GM19240 (cell line): Measurements from ENCODE around the gene ABCA13.

Experiments
- DNase-seq: peaks from one replicate; pipeline ENCODE4 v3.0.0; 2011; ENCODE audit warnings: low spot score; ENCODE audit not compliant: insufficient read length

The ABCA13 gene

GRCh38 chr7:48360574-48360973 is 189.3 kb downstream of the ABCA13 start:
- no peak for DNase-seq

- DNase-seq = no peak
Observed at GRCh38 chr7:48363174-48363573, 191.9 kb downstream of the ABCA13 start.

- no peak for DNase-seq
Observed at GRCh38 chr7:48365010-48365409, 193.8 kb downstream of the ABCA13 start.

- DNase-seq = no peak
Observed at GRCh38 chr7:48366096-48366495, 194.8 kb downstream of the ABCA13 start.

GRCh38 chr7:48376263-48376662 is 205.0 kb downstream of the ABCA13 start:
- no peak for DNase-seq

DNA sequence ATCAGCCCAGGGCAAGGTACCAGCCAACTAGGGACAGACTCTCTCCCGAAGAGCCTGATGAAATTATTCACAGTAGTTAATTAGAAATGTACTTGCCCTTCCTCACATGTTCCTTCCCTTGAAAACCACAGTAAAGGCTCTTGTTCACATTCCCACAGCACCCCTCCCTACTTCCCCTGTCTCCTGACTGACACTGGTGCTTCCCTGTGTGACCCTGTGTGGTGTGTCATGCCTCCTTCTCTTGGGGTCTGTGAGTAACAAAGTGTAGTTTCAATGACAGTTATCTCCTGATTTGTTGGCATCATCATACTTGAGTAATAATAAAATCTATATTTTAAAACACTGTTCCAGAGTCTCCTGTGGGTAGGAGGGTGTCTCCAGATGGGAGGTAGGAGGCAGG is 209.7 kb downstream of the ABCA13 start:
- DNase-seq = no peak

GRCh38 chr7:48381571-48381970 is 210.3 kb downstream of the ABCA13 start:
- DNase-seq = no peak

- DNase-seq = no peak
Observed at GRCh38 chr7:48384180-48384752, 213.0 kb downstream of the ABCA13 start.

- DNase-seq = no peak
Observed at GRCh38 chr7:48387932-48388331, 216.7 kb downstream of the ABCA13 start.

- no peak for DNase-seq
Observed at GRCh38 chr7:48388911-48389310, 217.7 kb downstream of the ABCA13 start.

GRCh38 chr7:48389977-48390376 is 218.7 kb downstream of the ABCA13 start:
- DNase-seq = no peak

DNA sequence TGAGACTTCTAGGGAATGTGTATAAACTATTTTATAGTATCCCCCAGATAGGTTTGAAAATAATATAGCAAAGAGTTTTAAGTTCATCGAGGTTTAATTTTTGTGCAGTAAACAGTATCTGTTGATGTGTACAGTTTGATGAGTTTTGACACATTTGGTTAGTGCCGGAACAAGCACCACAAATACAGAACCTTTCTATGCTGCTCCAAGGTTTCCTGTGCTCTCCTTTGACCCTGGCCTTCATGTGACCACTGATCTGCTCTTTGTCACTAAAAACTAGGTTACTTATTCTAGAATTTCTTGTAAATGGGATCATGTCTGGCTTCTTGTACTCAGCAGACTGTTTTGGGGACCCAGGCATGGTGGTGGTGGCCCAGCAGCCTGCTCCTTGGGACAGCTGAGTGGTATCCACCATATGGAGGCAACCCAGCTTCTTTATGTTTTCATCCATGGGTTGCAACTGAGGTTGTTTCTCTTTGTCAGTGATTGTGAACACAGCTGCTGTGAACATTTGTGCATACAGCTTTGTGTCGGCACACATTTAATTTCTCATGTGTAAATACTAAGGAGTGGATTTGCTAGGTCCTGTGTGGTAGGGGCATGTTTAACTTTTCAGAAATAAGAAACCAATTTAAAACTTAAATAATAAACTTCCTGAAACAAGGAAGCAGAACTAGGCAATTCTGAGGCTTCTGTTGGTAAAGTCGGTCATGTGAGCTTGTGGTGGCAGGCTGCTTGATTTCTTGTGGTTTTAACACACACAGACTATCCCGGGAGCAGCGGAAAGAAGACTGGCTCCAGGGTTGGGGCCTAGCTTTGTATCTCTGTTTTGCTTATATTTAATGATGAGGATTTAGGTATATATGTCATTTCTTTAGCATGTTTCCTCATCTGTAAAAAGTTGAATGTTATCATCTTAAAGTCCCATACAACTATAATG is 219.4 kb downstream of the ABCA13 start:
- DNase-seq = no peak

DNA sequence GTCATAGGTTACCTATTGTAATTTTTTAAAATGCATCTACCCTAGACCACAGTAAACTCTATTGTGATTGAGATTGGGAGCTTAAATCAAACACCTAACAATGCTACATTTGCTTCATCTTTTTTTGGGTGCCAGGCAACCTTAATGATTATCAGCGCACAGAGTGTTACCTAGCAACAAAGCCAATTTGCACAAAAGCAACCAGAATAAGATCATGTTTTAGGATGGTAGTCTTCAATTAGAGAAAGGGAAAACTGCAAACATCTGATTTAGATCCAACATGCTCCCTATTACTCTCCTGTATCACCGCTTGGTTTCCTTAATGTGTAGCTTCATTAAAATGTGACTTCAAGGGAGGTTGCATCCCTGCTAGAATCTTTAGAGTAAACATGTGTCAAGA is 226.9 kb downstream of the ABCA13 start:
- no peak for DNase-seq

DNA sequence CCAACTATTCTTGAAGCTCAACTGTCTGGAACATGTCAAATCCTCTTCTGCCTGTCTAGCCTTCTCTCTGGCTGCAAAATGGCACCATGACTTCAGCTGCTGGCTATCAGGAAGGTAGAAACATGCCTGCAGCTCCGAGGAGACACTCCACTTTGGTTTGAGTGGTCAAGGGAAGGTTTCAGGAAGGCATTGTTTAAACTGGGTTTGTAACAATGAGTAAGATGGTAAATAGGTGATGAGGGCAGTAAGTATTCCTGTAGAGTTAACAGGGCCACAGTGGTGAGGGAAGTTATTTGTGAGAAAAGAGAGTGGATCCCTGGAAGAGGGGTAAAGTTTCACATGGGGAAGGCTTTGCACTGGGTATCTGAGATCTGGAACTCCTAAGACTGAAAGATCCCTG is 231.5 kb downstream of the ABCA13 start:
- DNase-seq = no peak

GRCh38 chr7:48408731-48409130 is 237.5 kb downstream of the ABCA13 start:
- no peak for DNase-seq

DNA sequence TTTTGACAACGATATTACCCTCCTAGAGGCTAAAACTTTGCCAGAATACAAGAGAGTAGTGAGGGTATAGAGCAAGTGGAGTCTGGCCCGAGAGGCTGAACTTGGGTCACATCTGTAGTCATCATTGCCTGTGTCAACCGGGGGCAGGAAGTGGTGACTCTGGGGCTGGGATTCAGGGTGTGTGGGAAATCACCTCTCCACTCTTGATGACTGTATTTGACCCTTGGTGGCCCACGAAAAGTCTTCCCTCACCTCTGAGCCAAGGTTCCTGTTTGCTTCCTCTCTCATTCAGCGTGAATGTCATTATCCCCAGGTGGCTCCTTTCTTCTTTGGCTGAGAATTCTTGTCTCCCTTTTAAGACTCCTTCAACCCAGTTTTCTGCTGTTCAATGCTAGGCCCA is 240.4 kb downstream of the ABCA13 start:
- DNase-seq = no peak

- no peak for DNase-seq
Observed at GRCh38 chr7:48414011-48414732, 242.9 kb downstream of the ABCA13 start.

DNA sequence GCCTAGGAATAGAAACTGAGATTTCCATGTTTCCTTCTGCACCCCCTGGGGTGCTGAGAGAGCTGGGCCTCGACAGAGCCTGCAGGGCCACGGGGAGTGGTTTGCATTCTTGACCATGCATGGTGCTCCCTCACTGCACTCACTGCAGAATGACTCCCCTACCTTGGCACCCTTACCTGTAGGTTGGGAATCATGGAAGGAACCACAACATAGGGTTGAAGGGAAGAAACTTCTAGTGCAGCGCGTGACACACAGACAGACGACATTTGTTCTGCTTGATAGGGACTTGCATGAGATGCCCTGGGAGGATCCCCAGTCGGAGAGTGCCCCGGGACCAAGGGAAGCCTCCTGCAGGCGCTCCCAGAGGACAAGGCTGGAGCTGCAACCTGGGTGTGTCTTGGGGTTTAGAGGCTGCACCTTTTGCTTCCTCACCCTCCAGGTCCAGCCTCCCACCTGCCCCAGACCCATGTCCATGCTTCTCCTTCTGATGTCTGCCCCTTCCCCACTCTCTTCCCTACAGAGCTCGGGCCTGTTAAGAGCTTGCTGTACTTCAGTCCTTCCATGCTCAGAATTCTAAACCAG is 245.2 kb downstream of the ABCA13 start:
- DNase-seq = no peak

DNA sequence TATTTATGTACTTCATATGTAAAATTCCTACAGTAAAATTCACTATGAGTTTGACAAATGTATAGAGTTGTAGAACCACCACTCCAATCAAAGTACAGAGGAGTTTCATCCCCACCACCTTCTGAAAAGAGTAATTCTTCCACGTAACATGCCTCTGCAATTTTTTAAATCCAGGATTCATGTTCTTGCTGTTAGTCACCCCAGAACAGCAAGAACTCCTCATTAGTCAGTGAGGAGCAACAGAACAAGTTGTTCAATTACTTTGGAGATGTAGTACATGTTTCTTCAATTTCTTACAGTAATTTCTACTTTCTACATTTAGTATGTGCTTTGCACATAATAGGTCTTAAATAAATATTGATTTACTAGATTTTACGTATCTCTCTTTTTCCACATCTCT is 248.1 kb downstream of the ABCA13 start:
- no peak for DNase-seq

DNA sequence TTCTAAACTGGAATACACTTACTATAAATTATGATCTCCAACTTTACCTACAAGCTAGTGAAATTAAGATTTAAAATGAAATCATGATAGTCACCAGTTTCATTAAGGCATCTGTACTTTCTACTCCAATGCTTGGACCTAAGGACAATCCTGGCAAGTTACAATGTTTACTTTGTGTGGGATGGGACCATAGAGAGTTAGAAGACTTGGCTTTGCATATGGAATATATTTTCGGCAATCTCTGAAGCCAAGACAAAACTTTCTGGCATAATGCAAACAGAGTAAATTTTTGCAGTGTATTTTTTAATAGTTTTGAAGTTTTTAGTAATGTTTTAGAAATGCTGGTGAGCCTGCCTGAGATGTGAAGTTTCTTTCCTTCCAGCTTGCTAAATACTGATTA is 248.9 kb downstream of the ABCA13 start:
- no peak for DNase-seq

GRCh38 chr7:48421357-48421756 is 250.1 kb downstream of the ABCA13 start:
- no peak for DNase-seq

DNA sequence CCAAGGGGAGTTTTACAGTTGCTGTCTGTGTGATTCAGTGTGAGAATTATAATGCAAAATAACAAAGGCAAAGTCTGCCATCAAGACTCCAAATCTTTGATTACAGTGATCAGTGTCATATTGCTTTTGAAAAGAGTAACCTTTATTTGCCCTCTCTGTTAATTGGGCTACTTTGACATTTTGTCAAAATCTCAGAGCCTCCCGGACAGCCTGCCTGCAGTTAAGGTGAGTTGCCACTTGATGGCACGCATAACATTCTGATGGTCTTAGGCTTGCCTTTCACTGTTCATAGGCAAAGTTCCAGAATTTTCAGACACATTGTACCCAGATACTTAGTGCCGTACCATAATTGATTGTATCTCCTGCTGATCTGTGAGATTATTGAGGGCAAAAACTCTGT is 253.5 kb downstream of the ABCA13 start:
- DNase-seq = no peak
